H9 (cell line): Measurements from ENCODE around the gene DPEP2. TPM values are rescaled to one million over a fixed set of nuclear protein-coding genes. Genes with fewer than 3 reads are reported as not detected.
"Not testable (repeated sequence)": the region's sequence is repeated elsewhere in the genome, so short reads cannot be mapped to it uniquely, and the experiment has no call there.

Source experiments
- DNase-seq: peaks from one replicate; pipeline ENCODE4 v3.0.0-alpha.2; 2017
- H2AFZ ChIP-seq: one replicate; pipeline ENCODE4 v1.6.1; 2013; ENCODE audit warnings: mild to moderate bottlenecking, low read length, control low read depth, moderate library complexity
- H2AK5ac ChIP-seq: 2 replicates; pipeline ENCODE4 v1.6.1; 2013; ENCODE audit warnings: low read length, control low read depth, mixed read lengths; ENCODE audit not compliant: insufficient read length
- H2BK120ac ChIP-seq: one replicate; pipeline ENCODE4 v1.6.1; 2013; ENCODE audit warnings: low read depth, mild to moderate bottlenecking, low read length, control low read depth, inconsistent platforms; ENCODE audit not compliant: poor library complexity, severe bottlenecking
- H2BK12ac ChIP-seq: 2 replicates; pipeline ENCODE4 v1.6.1; 2013; ENCODE audit warnings: low read length, control low read depth, mixed read lengths, low read depth; ENCODE audit not compliant: insufficient read length
- H2BK15ac ChIP-seq: 2 replicates; pipeline ENCODE4 v1.6.1; 2013; ENCODE audit warnings: low read depth, low read length, control low read depth
- H2BK20ac ChIP-seq: one replicate; pipeline ENCODE4 v1.6.1; 2013; ENCODE audit warnings: low read depth, mild to moderate bottlenecking, low read length, control low read depth, inconsistent platforms; ENCODE audit not compliant: poor library complexity, severe bottlenecking
- H2BK5ac ChIP-seq: 2 replicates; pipeline ENCODE4 v1.6.1; 2013; ENCODE audit warnings: low read length, control low read depth, mixed read lengths; ENCODE audit not compliant: insufficient read length
- H3K14ac ChIP-seq: 2 replicates; pipeline ENCODE4 v1.6.1; 2013; ENCODE audit warnings: low read length, control low read depth; ENCODE audit not compliant: insufficient read depth
- H3K18ac ChIP-seq: 2 replicates; pipeline ENCODE4 v1.6.1; 2013; ENCODE audit warnings: low read depth, mild to moderate bottlenecking, mixed read lengths, low read length, control low read depth; ENCODE audit not compliant: insufficient read length
- H3K23ac ChIP-seq: 2 replicates; pipeline ENCODE4 v1.6.1; 2013; ENCODE audit warnings: low read length, control low read depth, mixed read lengths, low read depth; ENCODE audit not compliant: insufficient read length
- H3K23me2 ChIP-seq: 2 replicates; pipeline ENCODE4 v1.6.1; 2013; ENCODE audit warnings: low read depth, mild to moderate bottlenecking, mixed read lengths, low read length, control low read depth; ENCODE audit not compliant: insufficient read length, poor library complexity, severe bottlenecking
- H3K27ac ChIP-seq: 2 replicates; pipeline ENCODE4 v1.5.1; 2013; ENCODE audit warnings: low read length, control low read depth, mixed read lengths, low read depth; ENCODE audit not compliant: insufficient read length
- H3K27me3 ChIP-seq: 2 replicates; pipeline ENCODE4 v1.6.1; 2013; ENCODE audit warnings: low read length, control low read depth, inconsistent platforms; ENCODE audit not compliant: insufficient read depth
- H3K4ac ChIP-seq: 2 replicates; pipeline ENCODE4 v1.6.1; 2013; ENCODE audit warnings: low read depth, mild to moderate bottlenecking, control low read depth, inconsistent platforms, low read length, moderate library complexity
- H3K4me1 ChIP-seq: 2 replicates; pipeline ENCODE4 v1.6.1; 2013; ENCODE audit warnings: low read length, control low read depth, inconsistent platforms; ENCODE audit not compliant: insufficient read depth
- H3K4me2 ChIP-seq: 2 replicates; pipeline ENCODE4 v1.6.1; 2013; ENCODE audit warnings: low read length, control low read depth, mixed read lengths; ENCODE audit not compliant: insufficient read length, insufficient read depth
- H3K56ac ChIP-seq: 2 replicates; pipeline ENCODE4 v1.6.1; 2013; ENCODE audit warnings: low read depth, mild to moderate bottlenecking, mixed read lengths, low read length, control low read depth; ENCODE audit not compliant: insufficient read length
- H3K79me1 ChIP-seq: 2 replicates; pipeline ENCODE4 v1.6.1; 2013; ENCODE audit warnings: low read depth, mild to moderate bottlenecking, moderate library complexity, low read length, control low read depth, inconsistent platforms; ENCODE audit not compliant: insufficient read depth, poor library complexity, severe bottlenecking
- H3K79me2 ChIP-seq: 2 replicates; pipeline ENCODE4 v1.6.1; 2013; ENCODE audit warnings: low read length, control low read depth, inconsistent platforms; ENCODE audit not compliant: insufficient read depth
- H3K9ac ChIP-seq: 2 replicates; pipeline ENCODE4 v1.6.1; 2013; ENCODE audit warnings: low read length, control low read depth, mixed read lengths; ENCODE audit not compliant: insufficient read length; ENCODE audit errors: extremely low read depth
- H3K9me3 ChIP-seq: one replicate; pipeline ENCODE4 v1.6.1; 2013; ENCODE audit warnings: low read depth, low read length, inconsistent platforms; ENCODE audit not compliant: control insufficient read depth
- H3T11ph ChIP-seq: one replicate; pipeline ENCODE4 v1.6.1; 2013; ENCODE audit warnings: mild to moderate bottlenecking, low read length, control low read depth, inconsistent platforms
- H4K20me1 ChIP-seq: one replicate; pipeline ENCODE4 v1.6.1; 2013; ENCODE audit not compliant: control insufficient read depth, insufficient read length, insufficient read depth
- H4K5ac ChIP-seq: 2 replicates; pipeline ENCODE4 v1.6.1; 2013; ENCODE audit warnings: low read depth, mild to moderate bottlenecking, mixed read lengths, low read length, control low read depth; ENCODE audit not compliant: insufficient read length
- H4K8ac ChIP-seq: replicated peaks from 2 replicates; pipeline ENCODE4 v1.6.1; 2013; ENCODE audit warnings: low read length, control low read depth, mixed read lengths, low read depth; ENCODE audit not compliant: insufficient read length
- H4K91ac ChIP-seq: 2 replicates; pipeline ENCODE4 v1.6.1; 2013; ENCODE audit warnings: low read depth, mild to moderate bottlenecking, moderate library complexity, mixed read lengths, low read length, control low read depth; ENCODE audit not compliant: insufficient read length
- H3K27ac Mint-ChIP-seq, 3 experiments: 2 replicates in 2 of 3; 3 replicates in 1 of 3; pipeline ENCODE4 v1.8.0; 2020 to 2021; ENCODE audit warnings: mixed read lengths in 3 of 3, mild to moderate bottlenecking in 1 of 3, moderate library complexity in 1 of 3
- H3K27me3 Mint-ChIP-seq: 2 replicates; pipeline ENCODE4 v1.8.0; 2021; ENCODE audit warnings: low read depth, mild to moderate bottlenecking, moderate library complexity, mixed read lengths
- H3K36me3 Mint-ChIP-seq, 3 experiments: 2 replicates in 2 of 3; 3 replicates in 1 of 3; pipeline ENCODE4 v1.8.0; 2020 to 2021; ENCODE audit warnings: low read depth in 3 of 3, mixed read lengths in 3 of 3; ENCODE audit not compliant: insufficient read depth in 1 of 3
- H3K4me1 Mint-ChIP-seq, 2 experiments: 2 replicates each; pipeline ENCODE4 v1.8.0; 2020; ENCODE audit warnings: mixed read lengths in 2 of 2
- H3K4me3 Mint-ChIP-seq, 2 experiments: 2 replicates in 1 of 2; 3 replicates in 1 of 2; pipeline ENCODE4 v1.8.0; 2020 to 2021; ENCODE audit warnings: mild to moderate bottlenecking in 2 of 2, mixed read lengths in 2 of 2, moderate library complexity in 1 of 2
- H3K9me3 Mint-ChIP-seq, 2 experiments: 2 replicates in 1 of 2; 3 replicates in 1 of 2; pipeline ENCODE4 v1.8.0; 2020; ENCODE audit warnings: mild to moderate bottlenecking in 2 of 2, mixed read lengths in 2 of 2, moderate library complexity in 1 of 2
- WGBS: extraction: QIAGEN DNeasy Blood & Tissue Kit; methylation state at CpG from one replicate; pipeline ENCODE4 v1.1.7; 2013; ENCODE audit warnings: missing lambda C conversion rate, low lambda C conversion rate, mixed read lengths; ENCODE audit not compliant: insufficient read length; ENCODE audit errors: extremely low coverage; 5-methylcytosine and 5-hydroxymethylcytosine counted together
- total RNA-seq: library from RNA; stranded (reverse); gene quantifications from 2 replicates; pipeline ENCODE4 v1.2.1, GENCODE V29; 2021
- TF ChIP-seq, protein P1 (sequence below): fragments of 200-600 bp; sonication (generic); conservative IDR thresholded peaks from 3 replicates; pipeline ENCODE4 v1.8.0; 2021; ENCODE audit warnings: antibody characterized with exemption, mild to moderate bottlenecking

Gene DPEP2
- total RNA-seq, 1 experiment from 2014 or later: not detected

DNA sequence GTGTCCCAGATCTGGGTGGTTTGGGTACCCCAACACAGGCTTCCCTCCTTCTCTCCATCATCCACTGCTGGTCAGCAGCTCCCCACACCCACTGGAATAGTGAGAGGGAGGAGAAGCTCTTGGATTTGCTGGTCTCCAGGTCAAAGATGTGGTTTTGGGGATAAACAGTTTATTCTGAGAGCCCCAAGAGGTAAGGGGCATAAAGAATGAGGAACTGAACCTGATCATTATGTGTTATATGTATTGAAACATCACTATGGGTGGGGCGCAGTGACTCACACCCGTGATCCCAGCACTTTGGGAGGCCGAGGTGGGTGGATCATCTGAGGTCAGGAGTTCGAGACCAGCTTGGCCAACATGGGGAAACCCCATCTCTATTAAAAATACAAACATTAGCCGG lies 3.9 kb downstream of the DPEP2 start:
- H3K14ac ChIP-seq: no peak overlapping the region
- TF ChIP-seq, protein P1, sequence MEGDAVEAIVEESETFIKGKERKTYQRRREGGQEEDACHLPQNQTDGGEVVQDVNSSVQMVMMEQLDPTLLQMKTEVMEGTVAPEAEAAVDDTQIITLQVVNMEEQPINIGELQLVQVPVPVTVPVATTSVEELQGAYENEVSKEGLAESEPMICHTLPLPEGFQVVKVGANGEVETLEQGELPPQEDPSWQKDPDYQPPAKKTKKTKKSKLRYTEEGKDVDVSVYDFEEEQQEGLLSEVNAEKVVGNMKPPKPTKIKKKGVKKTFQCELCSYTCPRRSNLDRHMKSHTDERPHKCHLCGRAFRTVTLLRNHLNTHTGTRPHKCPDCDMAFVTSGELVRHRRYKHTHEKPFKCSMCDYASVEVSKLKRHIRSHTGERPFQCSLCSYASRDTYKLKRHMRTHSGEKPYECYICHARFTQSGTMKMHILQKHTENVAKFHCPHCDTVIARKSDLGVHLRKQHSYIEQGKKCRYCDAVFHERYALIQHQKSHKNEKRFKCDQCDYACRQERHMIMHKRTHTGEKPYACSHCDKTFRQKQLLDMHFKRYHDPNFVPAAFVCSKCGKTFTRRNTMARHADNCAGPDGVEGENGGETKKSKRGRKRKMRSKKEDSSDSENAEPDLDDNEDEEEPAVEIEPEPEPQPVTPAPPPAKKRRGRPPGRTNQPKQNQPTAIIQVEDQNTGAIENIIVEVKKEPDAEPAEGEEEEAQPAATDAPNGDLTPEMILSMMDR: no peak

GRCh38 chr16:67994040-67994408 lies 5.3 kb downstream of the DPEP2 start:
- not testable (repeated sequence) for H3K79me2 ChIP-seq, H2AFZ ChIP-seq, H3K9me3 ChIP-seq, H3K9me3 Mint-ChIP-seq, H3K4me1 Mint-ChIP-seq, H3K79me1 ChIP-seq, H2BK15ac ChIP-seq, H2BK12ac ChIP-seq, H3K27ac ChIP-seq, H3K23ac ChIP-seq, H4K5ac ChIP-seq, H3K23me2 ChIP-seq, H3K18ac ChIP-seq, H3K14ac ChIP-seq, H2AK5ac ChIP-seq, H4K91ac ChIP-seq, H4K20me1 ChIP-seq, H2BK120ac ChIP-seq, H2BK20ac ChIP-seq, H3K27me3 ChIP-seq, H3K4me2 ChIP-seq, H3K4me1 ChIP-seq, H4K8ac ChIP-seq, DNase-seq, H3K56ac ChIP-seq, H3K36me3 Mint-ChIP-seq, H3K27ac Mint-ChIP-seq, H2BK5ac ChIP-seq, H3K4ac ChIP-seq, H3K9ac ChIP-seq, H3T11ph ChIP-seq
- no CpG with 5 or more reads among the region's 6 CpGs for WGBS
- Mint-ChIP-seq H3K27me3 (peaks cover 28% of the 10 kb centered on the region), H3K4me3 (peak overlapping the region in 1 of 2 experiments; percentile 20; a peak in 1 of 5 replicates)

More for the DNA sequence above, 3.9 kb downstream of the DPEP2 start:
- Histone ChIP-seq H3K27ac (no peak overlapping the region), H3K9ac (no peak overlapping the region), H3K23ac (no peak overlapping the region), H3K4me2 (no peak overlapping the region), H4K5ac (no peak overlapping the region), H4K20me1 (no peaks in the 10 kb centered on the region), H4K91ac (no peak overlapping the region), H2BK5ac (no peak overlapping the region), H3K18ac (no peak overlapping the region), H2BK20ac (no peak overlapping the region), H3K4ac (no peak overlapping the region), H4K8ac (no peak overlapping the region), H3K27me3 (no peaks in the 10 kb centered on the region), H2BK12ac (no peak overlapping the region), H2BK120ac (no peak overlapping the region), H3K23me2 (no peaks in the 10 kb centered on the region), H3K4me1 (no peaks in the 10 kb centered on the region), H3K9me3 (no peaks in the 10 kb centered on the region), H2AFZ (no peak overlapping the region), H3K79me2 (no peaks in the 10 kb centered on the region), H3T11ph (no peak overlapping the region), H2AK5ac (no peak overlapping the region), H3K56ac (no peak overlapping the region), H2BK15ac (no peak overlapping the region), H3K79me1 (no peaks in the 10 kb centered on the region)
- Mint-ChIP-seq H3K4me3 (no peak overlapping the region), H3K27me3 (peaks cover 27% of the 10 kb centered on the region), H3K9me3 (no peaks in the 10 kb centered on the region; a peak in 1 of 5 replicates), H3K27ac (no peak overlapping the region), H3K36me3 (peaks cover 0 to 3% (median 0%) of the 10 kb centered on the region in 3 experiments; a peak in 2 of 7 replicates), H3K4me1 (peaks cover 0 to 2% of the 10 kb centered on the region in 2 experiments; a peak in 1 of 4 replicates)
- no peak for DNase-seq
- no CpG with 5 or more reads among the region's 5 CpGs for WGBS
